Measurements from ENCODE around the gene SYT1. TPM values are rescaled to one million over a fixed set of nuclear protein-coding genes. Genes with fewer than 3 reads are reported as not detected.

The SYT1 gene
- total and polyA plus RNA-seq, 2 donors (not counting 1 experiment from before 2014, with no cell fraction given): 0.90 to 2.1 TPM

GRCh38 chr12:79183003-79183402 lies 318.4 kb downstream of the SYT1 start:
- Histone ChIP-seq H3K9me3 (ENCODE audit: control insufficient read depth, insufficient read depth, low read depth, low read length) (no peaks in the 10 kb centered on the region), H2AFZ (ENCODE audit: low read length) (no peak overlapping the region), H3K36me3 (ENCODE audit: control insufficient read depth, insufficient read depth, low read length) (no peaks in the 10 kb centered on the region), H3K4me2 (ENCODE audit: extremely low read depth, insufficient read depth, low read length) (no peak overlapping the region), H3K27ac (ENCODE audit: insufficient read depth, low read length) (no peak overlapping the region), H3K9ac (ENCODE audit: insufficient read depth, low read length) (no peak overlapping the region), H3K4me1 (ENCODE audit: control insufficient read depth, extremely low read depth, insufficient read depth, low read length) (no peaks in the 10 kb centered on the region), H4K20me1 (ENCODE audit: control insufficient read depth, extremely low read depth, insufficient read depth, low read length) (no peaks in the 10 kb centered on the region), H3K4me3 (replicated peaks in 1 of 4; ENCODE audit: control extremely low read depth in 1 of 4, insufficient read depth in 1 of 4, low read depth in 3 of 4, low read length in 4 of 4) (no peak overlapping the region), H3K27me3 (ENCODE audit: control insufficient read depth, insufficient read depth, low read length) (no peaks in the 10 kb centered on the region), H3K79me2 (ENCODE audit: control insufficient read depth, insufficient read depth, low read length) (no peaks in the 10 kb centered on the region)
- no peak for TF ChIP-seq EZH2 (IDR thresholded peaks at IDR 0.05; ENCODE audit: low read length, missing control alignments)
- TF ChIP-seq CTCF (conservative IDR thresholded peaks at IDR 0.05 in 1 of 2, IDR thresholded peaks at IDR 0.05 in 1 of 2; ENCODE audit: low read depth in 1 of 2, low read length in 2 of 2): no peak
- DNase-seq (ENCODE audit: low read depth in 2 of 2): peak in 1 of 2 donors; percentile 28

- H3K9ac ChIP-seq (ENCODE audit: insufficient read depth, low read length): no peak overlapping the region
- H3K9me3 ChIP-seq (ENCODE audit: control insufficient read depth, insufficient read depth, low read depth, low read length): no peaks in the 10 kb centered on the region
- no peaks in the 10 kb centered on the region for H3K27me3 ChIP-seq (ENCODE audit: control insufficient read depth, insufficient read depth, low read length)
- H3K79me2 ChIP-seq (ENCODE audit: control insufficient read depth, insufficient read depth, low read length): no peaks in the 10 kb centered on the region
- TF ChIP-seq EZH2 (IDR thresholded peaks at IDR 0.05; ENCODE audit: low read length, missing control alignments) (no peak), CTCF (conservative IDR thresholded peaks at IDR 0.05 in 1 of 2, IDR thresholded peaks at IDR 0.05 in 1 of 2; ENCODE audit: low read depth in 1 of 2, low read length in 2 of 2) (no peak)
- H3K27ac ChIP-seq (ENCODE audit: insufficient read depth, low read length): no peak overlapping the region
- no peaks in the 10 kb centered on the region for H3K4me1 ChIP-seq (ENCODE audit: control insufficient read depth, extremely low read depth, insufficient read depth, low read length)
- no peaks in the 10 kb centered on the region for H3K36me3 ChIP-seq (ENCODE audit: control insufficient read depth, insufficient read depth, low read length)
- H3K4me2 ChIP-seq (ENCODE audit: extremely low read depth, insufficient read depth, low read length): no peak overlapping the region
- H4K20me1 ChIP-seq (ENCODE audit: control insufficient read depth, extremely low read depth, insufficient read depth, low read length): no peaks in the 10 kb centered on the region
- no peak overlapping the region for H3K4me3 ChIP-seq (replicated peaks in 1 of 4; ENCODE audit: control extremely low read depth in 1 of 4, insufficient read depth in 1 of 4, low read depth in 3 of 4, low read length in 4 of 4)
- DNase-seq (ENCODE audit: low read depth in 2 of 2): peak in 1 of 2 donors; percentile 53
- H2AFZ ChIP-seq (ENCODE audit: low read length): no peak overlapping the region
Observed at GRCh38 chr12:79183926-79184325, 319.4 kb downstream of the SYT1 start.

- no peak overlapping the region for H3K4me2 ChIP-seq (ENCODE audit: extremely low read depth, insufficient read depth, low read length)
- H3K9me3 ChIP-seq (ENCODE audit: control insufficient read depth, insufficient read depth, low read depth, low read length): no peaks in the 10 kb centered on the region
- H3K27ac ChIP-seq (ENCODE audit: insufficient read depth, low read length): no peak overlapping the region
- H2AFZ ChIP-seq (ENCODE audit: low read length): no peak overlapping the region
- H4K20me1 ChIP-seq (ENCODE audit: control insufficient read depth, extremely low read depth, insufficient read depth, low read length): no peaks in the 10 kb centered on the region
- TF ChIP-seq EZH2 (IDR thresholded peaks at IDR 0.05; ENCODE audit: low read length, missing control alignments) (no peak), CTCF (conservative IDR thresholded peaks at IDR 0.05 in 1 of 2, IDR thresholded peaks at IDR 0.05 in 1 of 2; ENCODE audit: low read depth in 1 of 2, low read length in 2 of 2) (no peak)
- H3K79me2 ChIP-seq (ENCODE audit: control insufficient read depth, insufficient read depth, low read length): no peaks in the 10 kb centered on the region
- H3K4me1 ChIP-seq (ENCODE audit: control insufficient read depth, extremely low read depth, insufficient read depth, low read length): no peaks in the 10 kb centered on the region
- DNase-seq (ENCODE audit: low read depth in 2 of 2): no peak
- H3K4me3 ChIP-seq (replicated peaks in 1 of 4; ENCODE audit: control extremely low read depth in 1 of 4, insufficient read depth in 1 of 4, low read depth in 3 of 4, low read length in 4 of 4): no peak overlapping the region
- H3K36me3 ChIP-seq (ENCODE audit: control insufficient read depth, insufficient read depth, low read length): no peaks in the 10 kb centered on the region
- H3K9ac ChIP-seq (ENCODE audit: insufficient read depth, low read length): no peak overlapping the region
- no peaks in the 10 kb centered on the region for H3K27me3 ChIP-seq (ENCODE audit: control insufficient read depth, insufficient read depth, low read length)
Observed at GRCh38 chr12:79186506-79186905, 321.9 kb downstream of the SYT1 start.
